Fibroblast of mammary gland (primary cell): ENCODE measurements around the gene SMIM14.
A peak's percentile ranks its signal among the peaks of the same experiment; 100 is the strongest.

Source experiments
- DNase-seq: peaks from one replicate; pipeline ENCODE4 v3.0.0-alpha.2; 2010; ENCODE audit warnings: low read depth
- H3K4me3 ChIP-seq: 2 replicates; pipeline ENCODE4 v1.5.1; 2011; ENCODE audit warnings: low read depth, mild to moderate bottlenecking, low read length, moderate library complexity; ENCODE audit not compliant: control insufficient read depth
- CTCF ChIP-seq: conservative IDR thresholded peaks from 2 replicates; pipeline ENCODE4 v1.5.1; 2011; ENCODE audit warnings: low read depth, low read length, inconsistent platforms; ENCODE audit not compliant: control insufficient read depth, insufficient read depth

SMIM14 gene

GRCh38 chr4:39606747-39607146 lies 31.9 kb downstream of the SMIM14 start:
- no peak overlapping the region for H3K4me3 ChIP-seq
- DNase-seq: no peak
- no peak for TF ChIP-seq CTCF

GRCh38 chr4:39597695-39598381 lies 40.8 kb downstream of the SMIM14 start:
- DNase-seq: no peak
- H3K4me3 ChIP-seq: no peak overlapping the region
- TF ChIP-seq CTCF: no peak

- no peak overlapping the region for H3K4me3 ChIP-seq
- TF ChIP-seq CTCF: no peak
- DNase-seq: peak; percentile 25
These were observed 41.7 kb downstream of the SMIM14 start for GRCh38 chr4:39596971-39597370.

- DNase-seq: peak; percentile 40
- no peak overlapping the region for H3K4me3 ChIP-seq
- TF ChIP-seq CTCF: peak; percentile 12
These were observed 47.4 kb downstream of the SMIM14 start for GRCh38 chr4:39591290-39591689.

- DNase-seq: peak; percentile 55
- TF ChIP-seq CTCF: no peak
These were observed 50.8 kb downstream of the SMIM14 start for GRCh38 chr4:39587881-39588280.

GRCh38 chr4:39574946-39575345 lies 63.7 kb downstream of the SMIM14 start:
- TF ChIP-seq CTCF: no peak
- DNase-seq: no peak
- no peak overlapping the region for H3K4me3 ChIP-seq

More at GRCh38 chr4:39587881-39588280, 50.8 kb downstream of the SMIM14 start:
- no peak overlapping the region for H3K4me3 ChIP-seq
